ENCODE measurements around the gene HAUS8. TPM values are rescaled to one million over a fixed set of nuclear protein-coding genes. Genes with fewer than 3 reads are reported as not detected.

HAUS8 gene
- total and polyA plus RNA-seq, 9 of the 15 experiments (the other 6 are each of a cell fraction or from before 2014, with no cell fraction given) = 20.5 to 53.2 (median 36.0) TPM

- TF ChIP-seq ZNF318 (IDR thresholded peaks at IDR 0.05; ENCODE audit: borderline replicate concordance in 1 of 2, low read depth in 1 of 2) = no peak
Measured at GRCh38 chr19:17088552-17088951, 13.3 kb upstream of the HAUS8 start (continued).

GRCh38 chr19:17086834-17087233 is 11.6 kb upstream of the HAUS8 start:
- in situ Hi-C loops (cut with MboI) (no loop called here), intact Hi-C loops (cut with micrococcal nuclease) (no loop called here)
- no peak for ATAC-seq
- no peaks in the 10 kb centered on the region for H3K9me3 ChIP-seq (replicated peaks; ENCODE audit: control insufficient read depth, insufficient read depth, low read depth, low read length)
- H2AFZ ChIP-seq (ENCODE audit: low read depth, low read length) = no peak overlapping the region
- H4K20me1 ChIP-seq (replicated peaks; ENCODE audit: control insufficient read depth, insufficient read depth, low read length) = peaks cover 19% of the 10 kb centered on the region
- no peak overlapping the region for H3K4me3 ChIP-seq
- no peak for DNase-seq (ENCODE audit: extremely low read depth in 1 of 4, low spot score in 3 of 4)
- H3K79me2 ChIP-seq (ENCODE audit: control insufficient read depth, insufficient read depth, low read length) = peaks cover 65% of the 10 kb centered on the region
- H3K9me1 ChIP-seq (ENCODE audit: control insufficient read depth, insufficient read depth, low read length) = no peaks in the 10 kb centered on the region
- no TSS peak for BruUV-seq (replicated peaks)
- H3K27ac ChIP-seq (ENCODE audit: extremely low read depth, low read depth, low read length) = no peak overlapping the region
- no peak overlapping the region for H3K4me2 ChIP-seq (ENCODE audit: insufficient read depth, low read length)
- WGBS (ENCODE audit: insufficient coverage, low coverage, missing lambda C conversion rate) = 90% methylated on average over 4 of the region's 6 CpGs
- ChIA-PET POLR2A (interaction anchor here (0.7 to 3.0 kb wide), 2 partner anchors 10 to 11 kb away, joined by 5 to 11 read pairs; no protein-coding TSS in a partner anchor), CTCF (ENCODE audit: low intra/inter-chr PET ratio) (no interaction called here)
- H3K4me1 ChIP-seq (replicated peaks in 1 of 2; ENCODE audit: control insufficient read depth in 2 of 2, insufficient read depth in 2 of 2, low read length in 2 of 2) = peaks cover 10 to 22% of the 10 kb centered on the region in 2 experiments; a peak in 4 of 5 replicates
- peaks cover 30% of the 10 kb centered on the region; the same call in 1 of the 3 replicates for H3K36me3 ChIP-seq (ENCODE audit: control insufficient read depth, insufficient read depth, low read length)
- no peak overlapping the region; a peak in 1 of 4 replicates for H3K9ac ChIP-seq (ENCODE audit: insufficient read depth in 1 of 2, low read depth in 2 of 2, low read length in 2 of 2)
- H3K27me3 ChIP-seq (ENCODE audit: control insufficient read depth in 2 of 2, insufficient read depth in 2 of 2, low read length in 2 of 2) = no peaks in the 10 kb centered on the region
- FAIRE-seq = no peak
- TF ChIP-seq E4F1 (CRISPR knock-in tag; IDR thresholded peaks at IDR 0.05; ENCODE audit: borderline replicate concordance) (no peak), NCOR1 (IDR thresholded peaks at IDR 0.05) (no peak), RBBP5 (IDR thresholded peaks at IDR 0.05; ENCODE audit: borderline replicate concordance, insufficient read depth, low read length, poor library complexity, severe bottlenecking) (no peak), KAT7 (CRISPR knock-in tag; IDR thresholded peaks at IDR 0.05; ENCODE audit: borderline replicate concordance) (no peak), HDAC1 (IDR thresholded peaks at IDR 0.05) (no peak), ZNF23 (CRISPR knock-in tag; IDR thresholded peaks at IDR 0.05) (no peak)
